Measurements from ENCODE around the gene SYNGR2. TPM values are rescaled to one million over a fixed set of nuclear protein-coding genes. Genes with fewer than 3 reads are reported as not detected.
A peak's percentile ranks its signal among the peaks of the same experiment; 100 is the strongest.

SYNGR2 gene
- total and polyA plus RNA-seq, 9 of the 15 experiments (the other 6 are each of a cell fraction or from before 2014, with no cell fraction given) = 1.4 to 173 (median 87.8) TPM

- intact Hi-C loops (cut with micrococcal nuclease) (no loop called here), in situ Hi-C loops (cut with MboI) (no loop called here)
- Histone ChIP-seq H3K4me3 (no peak overlapping the region), H4K20me1 (replicated peaks; ENCODE audit: control insufficient read depth, insufficient read depth, low read length) (no peaks in the 10 kb centered on the region), H3K9ac (ENCODE audit: insufficient read depth in 1 of 2, low read depth in 2 of 2, low read length in 2 of 2) (no peak overlapping the region), H3K9me1 (ENCODE audit: control insufficient read depth, insufficient read depth, low read length) (peaks cover 8% of the 10 kb centered on the region), H3K36me3 (ENCODE audit: control insufficient read depth, insufficient read depth, low read length) (peaks cover 55% of the 10 kb centered on the region; the same call in 2 of the 3 replicates), H3K27me3 (ENCODE audit: control insufficient read depth in 2 of 2, insufficient read depth in 2 of 2, low read length in 2 of 2) (no peaks in the 10 kb centered on the region), H3K4me2 (ENCODE audit: insufficient read depth, low read length) (no peak overlapping the region), H3K79me2 (ENCODE audit: control insufficient read depth, insufficient read depth, low read length) (no peaks in the 10 kb centered on the region), H2AFZ (ENCODE audit: low read depth, low read length) (no peak overlapping the region), H3K27ac (ENCODE audit: extremely low read depth, low read depth, low read length) (no peak overlapping the region), H3K9me3 (replicated peaks; ENCODE audit: control insufficient read depth, insufficient read depth, low read depth, low read length) (no peaks in the 10 kb centered on the region), H3K4me1 (replicated peaks in 1 of 2; ENCODE audit: control insufficient read depth in 2 of 2, insufficient read depth in 2 of 2, low read length in 2 of 2) (peaks cover 0 to 7% of the 10 kb centered on the region in 2 experiments; a peak in 1 of 5 replicates)
- TF ChIP-seq STAT5A (IDR thresholded peaks at IDR 0.05; ENCODE audit: borderline replicate concordance, low read length) (no peak), EP400 (IDR thresholded peaks at IDR 0.05) (no peak), PHF21A (IDR thresholded peaks at IDR 0.05; ENCODE audit: borderline replicate concordance, low read depth) (no peak), USF1 (CRISPR knock-in tag; IDR thresholded peaks at IDR 0.05) (0 out of 2 replicates have a peak, but pooled peaks have one; percentile 8), CXXC5 (CRISPR knock-in tag; IDR thresholded peaks at IDR 0.05) (no peak)
- TF ChIP-seq, protein P1, sequence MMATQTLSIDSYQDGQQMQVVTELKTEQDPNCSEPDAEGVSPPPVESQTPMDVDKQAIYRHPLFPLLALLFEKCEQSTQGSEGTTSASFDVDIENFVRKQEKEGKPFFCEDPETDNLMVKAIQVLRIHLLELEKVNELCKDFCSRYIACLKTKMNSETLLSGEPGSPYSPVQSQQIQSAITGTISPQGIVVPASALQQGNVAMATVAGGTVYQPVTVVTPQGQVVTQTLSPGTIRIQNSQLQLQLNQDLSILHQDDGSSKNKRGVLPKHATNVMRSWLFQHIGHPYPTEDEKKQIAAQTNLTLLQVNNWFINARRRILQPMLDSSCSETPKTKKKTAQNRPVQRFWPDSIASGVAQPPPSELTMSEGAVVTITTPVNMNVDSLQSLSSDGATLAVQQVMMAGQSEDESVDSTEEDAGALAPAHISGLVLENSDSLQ (IDR thresholded peaks at IDR 0.05) = no peak
- TF ChIP-seq, protein P2, sequence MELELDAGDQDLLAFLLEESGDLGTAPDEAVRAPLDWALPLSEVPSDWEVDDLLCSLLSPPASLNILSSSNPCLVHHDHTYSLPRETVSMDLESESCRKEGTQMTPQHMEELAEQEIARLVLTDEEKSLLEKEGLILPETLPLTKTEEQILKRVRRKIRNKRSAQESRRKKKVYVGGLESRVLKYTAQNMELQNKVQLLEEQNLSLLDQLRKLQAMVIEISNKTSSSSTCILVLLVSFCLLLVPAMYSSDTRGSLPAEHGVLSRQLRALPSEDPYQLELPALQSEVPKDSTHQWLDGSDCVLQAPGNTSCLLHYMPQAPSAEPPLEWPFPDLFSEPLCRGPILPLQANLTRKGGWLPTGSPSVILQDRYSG (tag; conservative IDR thresholded peaks at IDR 0.05; ENCODE audit: low read depth) = no peak
- ATAC-seq (no peak), DNase-seq (ENCODE audit: extremely low read depth in 1 of 4, low spot score in 3 of 4) (no peak), FAIRE-seq (no peak)
- CTCF ChIA-PET (ENCODE audit: low intra/inter-chr PET ratio) = no interaction called here
- TSS peak; percentile 21 for BruUV-seq (replicated peaks)
- WGBS (ENCODE audit: insufficient coverage, low coverage, missing lambda C conversion rate) = 89% methylated on average over 22 of the region's 22 CpGs
- POLR2A ChIA-PET = interaction anchor here (0.5 to 4.9 kb wide), 5 partner anchors 10 to 228 kb away, joined by 3 to 25 read pairs (median 3); partner anchors contain the start of genes AFMID, BIRC5 and TK1
Observed at GRCh38 chr17:78204387-78205123, 36.2 kb downstream of the SYNGR2 start.

All from K562 (cell line).